Epidermal melanocyte (primary cell): ENCODE results near the gene ZNF821.
"Not testable (repeated sequence)": the region's sequence is repeated elsewhere in the genome, so short reads cannot be mapped to it uniquely, and the experiment has no call there.

Source experiments
- DNase-seq: peaks from one replicate; pipeline ENCODE4 v3.0.0; 2011; ENCODE audit warnings: low spot score; ENCODE audit not compliant: insufficient read length

The ZNF821 gene

GRCh38 chr16:71883849-71884638, at the start of gene ZNF821:
ZNF821 (minus strand) TSS chr16:71884182; CDS start chr16:71879946, 4,236 bp downstream.
- peak; percentile 85 for DNase-seq

- no peak for DNase-seq
Observed at GRCh38 chr16:71933017-71933416, 49.0 kb upstream of the ZNF821 start.

- no peak for DNase-seq
Observed at GRCh38 chr16:71931599-71931998, 47.6 kb upstream of the ZNF821 start.

GRCh38 chr16:71931001-71931400, 47.0 kb upstream of the ZNF821 start:
- no peak for DNase-seq

- DNase-seq: no peak
Observed at GRCh38 chr16:71930013-71930563, 46.1 kb upstream of the ZNF821 start.

- DNase-seq: no peak
Observed at GRCh38 chr16:71929048-71929447, 45.1 kb upstream of the ZNF821 start.

- DNase-seq: no peak
Observed at GRCh38 chr16:71927787-71928186, 43.8 kb upstream of the ZNF821 start.

GRCh38 chr16:71927383-71927782, 43.4 kb upstream of the ZNF821 start:
- peak; percentile 37 for DNase-seq

- no peak for DNase-seq
Observed at GRCh38 chr16:71924710-71925109, 40.7 kb upstream of the ZNF821 start.

GRCh38 chr16:71923941-71924690, 40.1 kb upstream of the ZNF821 start:
- no peak for DNase-seq

- no peak for DNase-seq
Observed at GRCh38 chr16:71920658-71921057, 36.7 kb upstream of the ZNF821 start.

GRCh38 chr16:71919035-71919434, 35.1 kb upstream of the ZNF821 start:
- DNase-seq: no peak

- DNase-seq: no peak
Observed at GRCh38 chr16:71917900-71918299, 33.9 kb upstream of the ZNF821 start.

GRCh38 chr16:71916397-71916920, 32.5 kb upstream of the ZNF821 start:
- DNase-seq: no peak

GRCh38 chr16:71915350-71915749, 31.4 kb upstream of the ZNF821 start:
- DNase-seq: no peak

- DNase-seq: no peak
Observed at GRCh38 chr16:71914802-71915201, 30.8 kb upstream of the ZNF821 start.

- no peak for DNase-seq
Observed at GRCh38 chr16:71912534-71913275, 28.7 kb upstream of the ZNF821 start.

GRCh38 chr16:71911121-71911520, 27.1 kb upstream of the ZNF821 start:
- no peak for DNase-seq

GRCh38 chr16:71905765-71906164, 21.8 kb upstream of the ZNF821 start:
- not testable (repeated sequence) for DNase-seq

GRCh38 chr16:71904239-71904638, 20.3 kb upstream of the ZNF821 start:
- no peak for DNase-seq

- no peak for DNase-seq
Observed at GRCh38 chr16:71903608-71904007, 19.6 kb upstream of the ZNF821 start.
